Heart left ventricle (tissue), 13 donors: ENCODE results near the gene NLRP6.

Experiments
- CTCF ChIP-seq, 12 donors: fragments of 200-600 bp; sonication (generic) in 4 of 12; IDR thresholded peaks; one replicate each; pipeline versions ENCODE4 v1.5.0 to v1.8.0; 2018 to 2022; ENCODE audit warnings: antibody characterized with exemption in 12 of 12, mild to moderate bottlenecking in 5 of 12
- POLR2A ChIP-seq, 2 donors: fragments of 450-650 bp; IDR thresholded peaks; one replicate each; pipeline ENCODE4 v1.6.1; 2017; ENCODE audit warnings: antibody characterized with exemption in 2 of 2, mild to moderate bottlenecking in 2 of 2, moderate library complexity in 2 of 2
- donor health status: ischemic (EF 13 %, LVEDD 7.1; RV severe dilation, severe dysfunction).
- donor health status: DM: no; HTN: yes; CAD: no.
- donor health status: DM: no; HTN: no; CAD: no.
- donor health status: ischemic (EF 25% LVEDD 6.9; RV normal size, moderate dysfunction).
- donor health status: ischemic (EF 25% LVEDD 5.7; RV mildly dilated, moderate dysfunction).
- donor health status: ischemic (EF 35%, LVEDD 5.7; RV mildly dilated, moderate dysfunction).
- donor health status: nonischemic (EF 11% LVEDD 7.7; RV severe dilation, severe dysfunction).
- donor health status: DM: yes; HTN: yes; CAD: no.
- donor health status: PGD.
- donor health status: ischemic (EF 29% LVEDD 5.4; RV normal size, mild dysfunction).
- donor health status: nonischemic (EF 23%, LVEDD 6.1; RV moderate dilation, normal function).

GRCh38 chr11:283405-284104, 5.3 kb downstream of the NLRP6 start:
- TF ChIP-seq CTCF (IDR thresholded peaks at IDR 0.05) (no peak), POLR2A (IDR thresholded peaks at IDR 0.05) (no peak)
